NCI-H187 treated with DMSO at 0.1 percent for 48 hours (cell line): ENCODE data around the gene ANKRD11.
"Not testable (repeated sequence)": the region's sequence is repeated elsewhere in the genome, so short reads cannot be mapped to it uniquely, and the experiment has no call there.

ENCODE experiments used
- DNase-seq: peaks from one replicate; lab custom pipeline; 2025; lab: John Stamatoyannopoulos, UW

The ANKRD11 gene

GRCh38 chr16:89344846-89345611 is 145.3 kb downstream of the ANKRD11 start:
- DNase-seq: no peak

GRCh38 chr16:89344458-89344834 is 145.9 kb downstream of the ANKRD11 start:
- DNase-seq: no peak

GRCh38 chr16:89343501-89344457 is 146.6 kb downstream of the ANKRD11 start:
- DNase-seq: no peak

GRCh38 chr16:89341697-89342694 is 148.4 kb downstream of the ANKRD11 start:
- DNase-seq: no peak

- DNase-seq: no peak
Measured at GRCh38 chr16:89341279-89341678, 149.1 kb downstream of the ANKRD11 start.

- DNase-seq: no peak
Measured at GRCh38 chr16:89338863-89339262, 151.5 kb downstream of the ANKRD11 start.

GRCh38 chr16:89337965-89338364 is 152.4 kb downstream of the ANKRD11 start:
- no peak for DNase-seq

- no peak for DNase-seq
Measured at GRCh38 chr16:89335803-89336485, 154.4 kb downstream of the ANKRD11 start.

- DNase-seq: no peak
Measured at GRCh38 chr16:89334988-89335802, 155.2 kb downstream of the ANKRD11 start.

GRCh38 chr16:89334461-89334860 is 155.9 kb downstream of the ANKRD11 start:
- DNase-seq: no peak

- no peak for DNase-seq
Measured at GRCh38 chr16:89334050-89334449, 156.3 kb downstream of the ANKRD11 start.

GRCh38 chr16:89333401-89334001 is 156.9 kb downstream of the ANKRD11 start:
- DNase-seq: not testable (repeated sequence)

GRCh38 chr16:89332902-89333245 is 157.5 kb downstream of the ANKRD11 start:
- no peak for DNase-seq

GRCh38 chr16:89332243-89332901 is 158.0 kb downstream of the ANKRD11 start:
- DNase-seq: no peak

GRCh38 chr16:89331371-89332109 is 158.8 kb downstream of the ANKRD11 start:
- DNase-seq: no peak

GRCh38 chr16:89330177-89330856 is 160.0 kb downstream of the ANKRD11 start:
- DNase-seq: no peak

- not testable (repeated sequence) for DNase-seq
Measured at GRCh38 chr16:89329830-89330176, 160.6 kb downstream of the ANKRD11 start.
